ENCODE data around the gene TENM4.

- no peak for TF ChIP-seq CTCF (conservative IDR thresholded peaks at IDR 0.05; ENCODE audit: low read length)
- no peak for TF ChIP-seq EZH2phosphoT487 (IDR thresholded peaks at IDR 0.05; ENCODE audit: borderline replicate concordance, low read depth, low read length)
These were observed 235.0 kb downstream of the TENM4 start for GRCh38 chr11:79205786-79206185.
